NCI-H748 (cell line): ENCODE measurements around the gene OR51A4.
"Not testable (repeated sequence)": the region's sequence is repeated elsewhere in the genome, so short reads cannot be mapped to it uniquely, and the experiment has no call there.

Source experiments
- DNase-seq: peaks from one replicate; lab custom pipeline; 2025; ENCODE audit not compliant: unreplicated experiment; lab: John Stamatoyannopoulos, UW

Gene OR51A4

GRCh38 chr11:4947505-4947904 lies at the start of gene OR51A4:
OR51A4 (minus strand) TSS chr11:4947605; CDS start chr11:4947100, 505 bp downstream.
- no peak for DNase-seq

DNA sequence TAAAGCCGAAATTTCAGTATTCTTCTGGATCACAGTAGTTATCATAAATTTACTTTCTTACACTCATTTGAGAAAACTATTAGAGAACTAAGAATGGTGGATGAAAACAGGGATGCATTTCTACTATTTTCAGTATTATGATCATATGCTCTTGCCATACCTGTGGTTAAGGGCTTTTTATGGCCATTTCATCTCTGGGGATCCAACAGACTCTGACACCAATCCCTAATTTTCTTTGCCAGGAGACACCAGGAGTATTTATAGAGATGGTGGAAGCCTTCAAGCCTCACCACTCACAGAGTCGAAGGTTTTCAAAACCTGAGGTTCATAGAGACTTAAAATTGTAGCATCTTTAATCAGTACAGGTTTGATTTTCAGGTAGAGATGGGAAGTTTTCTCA lies 47.1 kb upstream of the OR51A4 start, which contains the start of gene OR51L1:
Gene OR51L1, plus strand, starts transcription at position 301 of the 400 bp plus-strand sequence. CDS start 4,132 bp downstream, outside the sequence.
- DNase-seq, result no peak

GRCh38 chr11:4991060-4991459 lies 43.7 kb upstream of the OR51A4 start:
- peak; percentile 65 for DNase-seq

DNA sequence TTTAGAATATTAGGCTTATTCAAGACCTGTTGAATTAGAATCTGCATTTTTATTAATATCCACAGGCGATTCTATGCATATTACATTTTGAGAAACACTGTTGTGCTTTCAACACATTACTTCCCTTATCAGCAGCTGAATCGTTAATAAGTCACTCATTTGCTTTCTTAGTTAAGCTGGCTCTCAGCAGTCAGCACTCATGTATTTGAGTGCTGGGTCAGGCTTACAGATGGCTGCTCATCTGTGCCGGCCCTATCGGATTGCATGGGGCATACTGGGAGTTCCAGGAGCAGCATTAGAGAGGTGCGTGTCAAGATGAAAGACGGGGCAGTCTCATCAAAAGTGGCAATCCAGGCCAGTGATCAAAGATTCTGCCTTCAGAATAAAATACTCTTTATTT lies 36.4 kb upstream of the OR51A4 start:
- DNase-seq, result no peak

GRCh38 chr11:4982678-4983077 lies 35.3 kb upstream of the OR51A4 start:
- peak; percentile 43 for DNase-seq

- no peak for DNase-seq
These were observed 31.6 kb upstream of the OR51A4 start for GRCh38 chr11:4979036-4979435.

DNA sequence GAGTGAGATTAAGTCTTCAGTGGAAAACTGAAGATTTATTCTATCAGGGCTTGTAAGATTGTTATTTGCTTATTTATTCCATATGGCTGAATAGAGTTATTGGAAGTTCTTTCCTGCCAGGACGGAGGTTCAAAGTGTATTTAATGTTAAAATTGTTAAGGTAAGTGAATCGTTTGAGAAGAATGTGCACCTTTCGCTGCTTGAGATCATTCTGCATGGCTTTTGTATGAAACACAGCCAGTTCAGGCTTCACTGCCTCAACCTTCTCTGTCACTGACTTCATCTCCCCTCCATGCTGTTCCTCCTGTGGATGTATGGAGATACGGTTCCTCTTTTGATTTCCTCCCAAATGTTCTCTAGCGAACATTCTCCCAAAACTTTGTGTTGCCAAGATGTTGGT lies 28.0 kb upstream of the OR51A4 start:
- no peak for DNase-seq

- DNase-seq, result no peak
These were observed 15.4 kb upstream of the OR51A4 start for GRCh38 chr11:4962816-4963215.

DNA sequence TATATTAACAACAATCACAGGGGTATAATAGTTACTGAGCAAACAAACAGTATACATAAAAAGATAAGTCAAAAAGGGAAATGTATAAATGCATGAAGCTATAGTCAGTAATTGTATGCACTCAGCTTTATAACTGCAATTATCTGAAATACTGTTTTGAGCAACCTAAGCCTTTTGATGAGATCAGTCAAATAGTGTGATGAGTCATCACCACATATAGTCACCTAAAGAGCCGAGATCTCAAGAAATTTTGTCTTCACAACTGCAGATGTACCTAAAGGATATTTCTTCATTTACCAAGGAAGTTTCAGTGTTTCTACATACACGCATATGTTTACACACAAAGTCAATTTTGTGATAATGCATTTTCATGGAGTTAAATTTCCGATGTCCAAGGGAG lies 13.5 kb upstream of the OR51A4 start:
- DNase-seq, result peak; percentile 92

DNA sequence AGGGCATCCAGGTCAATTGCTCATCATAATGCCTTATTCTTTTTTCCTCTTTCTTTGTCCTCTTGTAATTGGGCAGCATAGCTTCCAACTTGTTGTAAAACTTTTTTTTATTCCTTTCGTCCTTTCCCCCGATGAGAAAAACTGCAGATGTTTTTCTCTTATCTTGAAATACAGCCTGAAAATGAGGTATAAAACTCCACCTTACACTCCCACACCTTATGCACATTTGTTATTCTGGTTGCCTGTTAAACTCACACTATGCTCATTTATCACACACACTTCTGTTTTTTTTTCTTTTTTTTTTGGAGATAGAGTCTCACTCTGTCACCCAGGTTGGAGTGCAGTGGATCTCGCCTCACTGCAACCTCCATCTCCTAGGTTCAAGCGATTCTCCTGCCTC lies 10.0 kb upstream of the OR51A4 start:
- DNase-seq, result no peak

- DNase-seq, result not testable (repeated sequence)
These were observed 8.2 kb upstream of the OR51A4 start, which contains the start of gene OR51A2 for GRCh38 chr11:4955613-4956012. OR51A2 (minus strand) TSS chr11:4955713; CDS start chr11:4955713, 0 bp downstream.

GRCh38 chr11:4936745-4937144 lies 10.7 kb downstream of the OR51A4 start:
- no peak for DNase-seq

DNA sequence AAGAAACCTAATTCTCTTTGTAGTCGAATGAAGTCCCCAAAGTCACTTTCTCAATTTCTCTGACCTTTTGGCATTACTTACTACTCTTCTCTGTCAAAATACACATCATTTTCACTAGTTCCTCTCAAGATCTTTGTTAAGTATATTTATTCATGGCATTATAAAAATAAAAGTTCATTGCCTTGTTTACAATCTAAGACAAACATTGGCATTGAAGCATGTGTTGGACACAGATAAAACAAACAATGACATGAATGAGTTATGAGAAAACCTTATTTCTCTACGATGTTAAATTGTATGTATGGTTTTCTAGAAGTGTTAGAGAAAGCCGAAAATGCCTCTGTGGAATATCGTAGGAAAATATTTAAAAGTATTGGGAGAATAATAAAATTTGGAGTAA lies 14.7 kb downstream of the OR51A4 start:
- no peak for DNase-seq

- DNase-seq, result no peak
These were observed 20.8 kb downstream of the OR51A4 start for GRCh38 chr11:4926608-4927007.

DNA sequence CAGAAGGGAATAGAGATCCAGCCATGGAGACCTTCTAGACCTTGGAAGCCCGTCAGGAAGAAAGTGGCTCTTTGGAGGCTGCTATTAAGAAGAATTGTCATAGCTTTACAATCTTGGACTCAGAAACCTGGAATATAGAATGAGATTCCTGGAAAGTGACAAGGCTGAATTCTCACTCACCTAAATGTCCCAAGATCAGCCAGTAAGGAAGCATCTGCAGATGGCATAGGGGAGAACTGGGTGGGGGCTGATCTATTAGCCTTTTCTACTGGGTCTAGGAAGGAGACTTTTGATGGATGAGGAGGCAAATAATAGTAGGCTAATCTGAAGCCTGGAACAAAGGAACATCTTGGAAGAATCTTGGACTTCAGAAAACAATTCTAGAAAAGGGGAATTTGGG lies 23.2 kb downstream of the OR51A4 start, which contains the start of gene OR51G1:
Gene OR51G1, minus strand, starts transcription at position 101 of the 400 bp plus-strand sequence. Its CDS starts 0 bp downstream, at position 101.
- no peak for DNase-seq

- no peak for DNase-seq
These were observed 25.1 kb downstream of the OR51A4 start for GRCh38 chr11:4922304-4922703.

DNA sequence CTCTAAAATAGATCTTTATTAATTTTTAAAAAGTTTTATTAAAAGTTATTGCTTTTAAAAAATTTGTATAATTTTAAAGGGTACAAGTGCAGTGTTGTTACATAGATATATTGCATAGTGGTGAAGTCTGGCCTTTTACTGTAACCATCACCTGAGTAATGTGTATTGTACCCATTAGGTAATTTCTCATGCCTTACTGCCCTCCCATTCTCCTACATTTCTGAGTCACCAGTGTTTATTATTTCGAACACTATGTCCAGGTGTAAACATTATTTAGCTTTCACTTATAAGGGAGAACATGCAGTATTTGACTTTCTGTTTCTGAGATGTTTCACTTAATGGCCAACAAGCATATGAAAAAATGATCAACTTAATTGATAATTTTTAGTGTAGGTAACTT lies 25.6 kb downstream of the OR51A4 start:
- DNase-seq, result no peak

- DNase-seq, result no peak
These were observed 28.2 kb downstream of the OR51A4 start, which contains the start of gene OR51G2 for GRCh38 chr11:4919250-4919649. OR51G2 (minus strand) TSS chr11:4919350; CDS start chr11:4915663, 3,687 bp downstream.

GRCh38 chr11:4916581-4916980 lies 30.8 kb downstream of the OR51A4 start:
- DNase-seq, result no peak

- no peak for DNase-seq
These were observed 43.9 kb downstream of the OR51A4 start, which contains the start of gene OR51A7 for GRCh38 chr11:4903484-4903883. OR51A7 (plus strand) TSS chr11:4903783; CDS start chr11:4907370, 3,587 bp downstream.
